OCI-LY3 (cell line): ENCODE data around the gene HAUS6.

ENCODE experiments used
- EZH2phosphoT487 ChIP-seq: fragments of 200-600 bp; shearing (Covaris generic); IDR thresholded peaks from 2 replicates; pipeline ENCODE4 v1.6.1; 2018; ENCODE audit warnings: antibody characterized with exemption, mixed run types, low read depth
- TF ChIP-seq, protein P1 (sequence below): fragments of 200-600, 300-600 bp; sonication (generic); IDR thresholded peaks from 2 replicates; pipeline ENCODE4 v1.5.1; 2014; ENCODE audit warnings: antibody characterized with exemption, low read length, low read depth

DNA sequence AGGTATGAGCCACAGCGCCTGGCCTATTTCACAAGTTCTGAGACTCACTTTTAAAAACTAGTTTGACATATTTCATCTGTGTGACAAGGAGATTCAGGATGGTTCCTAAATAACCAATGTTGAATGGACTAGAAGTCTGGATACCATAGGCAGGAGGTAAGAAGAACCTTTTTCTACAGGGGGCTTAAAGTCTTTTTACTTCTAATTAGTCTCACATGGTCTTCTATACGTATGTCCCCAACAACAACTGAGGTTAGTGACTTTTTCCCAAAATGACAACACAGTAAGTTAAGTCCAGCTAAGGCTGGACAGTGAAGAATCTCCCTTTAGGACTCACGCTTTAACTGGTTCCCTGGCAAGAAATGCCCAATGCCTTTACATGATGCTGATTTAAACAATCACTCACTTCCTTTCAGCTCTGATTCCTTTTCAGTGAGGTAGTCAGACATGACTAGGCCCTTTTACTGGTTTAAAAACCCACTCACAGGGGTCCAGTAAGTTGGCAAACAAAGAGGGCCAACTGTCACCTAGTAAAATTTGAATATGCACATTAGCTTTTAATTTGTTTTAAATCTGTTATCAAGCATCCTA, 12.1 kb upstream of the HAUS6 start:
- TF ChIP-seq, protein P1, sequence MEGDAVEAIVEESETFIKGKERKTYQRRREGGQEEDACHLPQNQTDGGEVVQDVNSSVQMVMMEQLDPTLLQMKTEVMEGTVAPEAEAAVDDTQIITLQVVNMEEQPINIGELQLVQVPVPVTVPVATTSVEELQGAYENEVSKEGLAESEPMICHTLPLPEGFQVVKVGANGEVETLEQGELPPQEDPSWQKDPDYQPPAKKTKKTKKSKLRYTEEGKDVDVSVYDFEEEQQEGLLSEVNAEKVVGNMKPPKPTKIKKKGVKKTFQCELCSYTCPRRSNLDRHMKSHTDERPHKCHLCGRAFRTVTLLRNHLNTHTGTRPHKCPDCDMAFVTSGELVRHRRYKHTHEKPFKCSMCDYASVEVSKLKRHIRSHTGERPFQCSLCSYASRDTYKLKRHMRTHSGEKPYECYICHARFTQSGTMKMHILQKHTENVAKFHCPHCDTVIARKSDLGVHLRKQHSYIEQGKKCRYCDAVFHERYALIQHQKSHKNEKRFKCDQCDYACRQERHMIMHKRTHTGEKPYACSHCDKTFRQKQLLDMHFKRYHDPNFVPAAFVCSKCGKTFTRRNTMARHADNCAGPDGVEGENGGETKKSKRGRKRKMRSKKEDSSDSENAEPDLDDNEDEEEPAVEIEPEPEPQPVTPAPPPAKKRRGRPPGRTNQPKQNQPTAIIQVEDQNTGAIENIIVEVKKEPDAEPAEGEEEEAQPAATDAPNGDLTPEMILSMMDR, result no peak
- TF ChIP-seq EZH2phosphoT487, result no peak
